Adrenal gland (tissue), 12 donors: Measurements from ENCODE around the gene SNAP47. TPM values are rescaled to one million over a fixed set of nuclear protein-coding genes. Genes with fewer than 3 reads are reported as not detected.

ENCODE experiments used
- DNase-seq, 7 donors: peaks; one replicate each; pipeline ENCODE4 v3.0.0-alpha.2; 2019 to 2020
- H3K27ac ChIP-seq, 5 donors: fragments of 200-600 bp; sonication (generic) in 4 of 5; 1 replicate in 3 of 5; 2 replicates in 2 of 5; pipeline versions ENCODE4 v1.5.1 to v1.8.0; 2016 to 2020; ENCODE audit warnings: mild to moderate bottlenecking in 1 of 5
- H3K27me3 ChIP-seq: fragments of 200-600 bp; 2 replicates; pipeline ENCODE4 v1.8.0; 2021
- H3K36me3 ChIP-seq, 2 donors: fragments of 200-600 bp; replicated peaks in 1 of 2; 1 replicate in 1 of 2; 2 replicates in 1 of 2; pipeline versions ENCODE4 v1.5.1 to v1.8.0; 2018 to 2022
- H3K4me1 ChIP-seq, 2 donors: fragments of 200-600 bp; replicated peaks in 1 of 2; 1 replicate in 1 of 2; 2 replicates in 1 of 2; pipeline versions ENCODE4 v1.5.1 to v1.8.0; 2018 to 2021
- H3K4me3 ChIP-seq, 4 donors: fragments of 200-600 bp; sonication (generic) in 3 of 4; one replicate each; pipeline ENCODE4 v1.5.1; 2016 to 2018
- H3K9me3 ChIP-seq, 3 donors: fragments of 200-600 bp; sonication (generic) in 1 of 3; replicated peaks in 1 of 3; 1 replicate in 2 of 3; 2 replicates in 1 of 3; pipeline versions ENCODE4 v1.5.1 to v1.8.0; 2016 to 2021
- CTCF ChIP-seq, 6 experiments: fragments of 450-650 bp in 4 of 6; fragments of 200-600 bp in 2 of 6; sonication (generic) in 1 of 6; IDR thresholded peaks; 1 replicate in 5 of 6; 2 replicates in 1 of 6; pipeline versions ENCODE4 v1.5.1 to v1.8.0; 2016 to 2021; ENCODE audit warnings: antibody characterized with exemption in 6 of 6, mild to moderate bottlenecking in 2 of 6, moderate library complexity in 1 of 6
- POLR2A ChIP-seq, 2 donors: fragments of 450-650 bp; IDR thresholded peaks; one replicate each; pipeline ENCODE4 v1.6.1; 2017; ENCODE audit warnings: antibody characterized with exemption in 2 of 2, mild to moderate bottlenecking in 2 of 2, moderate library complexity in 1 of 2
- WGBS, 4 donors: extraction: QIAGEN DNeasy Blood & Tissue Kit in 2 of 4; methylation state at CpG; one replicate each; pipeline versions ENCODE4 v1.1.5 to v1.1.7; 2013 to 2017; 5-methylcytosine and 5-hydroxymethylcytosine counted together
- intact Hi-C, 2 donors: fragments of 100-400 bp; cut with DNase I; formaldehyde crosslinking; loops; one replicate each; pipeline versions ENCODE4 v1.14.1 to v1.15.0; 2022 to 2023
- polyA plus RNA-seq, 3 donors: library from polyadenylated mRNA; stranded (reverse); fragments of 200-250 nt in 2 of 3; fragments of 350-450 nt in 1 of 3; fragmentation: Illumina TruSeq in 1 of 3; extraction: RNeasy Lipid Tissue Mini Kit (QIAGEN cat#74804) in 1 of 3; gene quantifications; one replicate each; pipeline ENCODE4 v1.2.3, GENCODE V29; 2013 to 2014
- total RNA-seq, 9 donors: library from RNA; depleted of rRNA in 4 of 9; stranded (reverse); fragments of >200 nt in 4 of 9; fragments of 120-200 nt in 1 of 9; fragmentation: NEBNext Ultra II Directional in 1 of 9; extraction: Animal tissue kit (Norgen Biotek cat#: 25700) in 1 of 9; gene quantifications; one replicate each; pipeline versions ENCODE4 v1.1.0 to v1.2.4, GENCODE V29; 2013 to 2023
- donor health status: healthy with polysubstance abuse.
- donor health status: Bipolar disorder and iron deficiency.
- donor health status: DM: yes; HTN: yes; CAD: no.
- donor health status: DM: no; HTN: no; CAD: no.
- donor health status: DM: no; HTN: no; CAD: no.
- donor health status: DM: yes; HTN: yes; CAD: no.

SNAP47 gene
- total and polyA plus RNA-seq, 12 donors: 24.5 to 216 (median 103) TPM

GRCh38 chr1:227779021-227779441 lies 43.8 kb downstream of the SNAP47 start:
- WGBS, 4 donors: 88 to 100% (median 91%) methylated on average over 3 to 10 of the region's 10 CpGs
- Histone ChIP-seq H3K36me3 (peaks cover 0 to 6% of the 10 kb centered on the region in 2 donors), H3K27me3 (no peaks in the 10 kb centered on the region), H3K4me1 (no peaks in the 10 kb centered on the region), H3K9me3 (no peaks in the 10 kb centered on the region), H3K27ac (peak overlapping the region in 2 of 5 donors; percentile 45 to 54), H3K4me3 (no peak overlapping the region)
- intact Hi-C loops: no loop called here
- TF ChIP-seq POLR2A (IDR thresholded peaks at IDR 0.05) (no peak), CTCF (IDR thresholded peaks at IDR 0.05) (no peak)
- DNase-seq: peak in 2 of 7 donors; percentile 19 to 42

- intact Hi-C loops: no loop called here
- peak in 3 of 7 donors; percentile 6 to 34 (median 9) for DNase-seq
- H3K4me1 ChIP-seq: no peaks in the 10 kb centered on the region
- no peak for TF ChIP-seq CTCF (IDR thresholded peaks at IDR 0.05)
- TF ChIP-seq POLR2A (IDR thresholded peaks at IDR 0.05): no peak
- no peak overlapping the region for H3K4me3 ChIP-seq
- 89 to 96% (median 95%) methylated on average over 7 of the region's 7 CpGs for WGBS, 4 donors
- H3K9me3 ChIP-seq: no peaks in the 10 kb centered on the region
- peaks cover 0 to 6% of the 10 kb centered on the region in 2 donors for H3K36me3 ChIP-seq
- H3K27me3 ChIP-seq: no peaks in the 10 kb centered on the region
- no peak overlapping the region for H3K27ac ChIP-seq
These were observed 44.5 kb downstream of the SNAP47 start for GRCh38 chr1:227779685-227780084.

GRCh38 chr1:227780101-227781044 lies 45.1 kb downstream of the SNAP47 start:
- Histone ChIP-seq H3K36me3 (peaks cover 0 to 6% of the 10 kb centered on the region in 2 donors), H3K9me3 (no peaks in the 10 kb centered on the region), H3K27me3 (no peaks in the 10 kb centered on the region), H3K4me3 (no peak overlapping the region), H3K4me1 (no peaks in the 10 kb centered on the region), H3K27ac (no peak overlapping the region)
- intact Hi-C loops: no loop called here
- WGBS, 4 donors: 73 to 89% (median 77%) methylated on average over 13 to 23 of the region's 23 CpGs
- DNase-seq: peak in 4 of 7 donors; percentile 12 to 44 (median 22)
- no peak for TF ChIP-seq POLR2A (IDR thresholded peaks at IDR 0.05)

- Histone ChIP-seq H3K4me1 (peaks cover under 1 to 5% of the 10 kb centered on the region in 2 donors), H3K36me3 (no peaks in the 10 kb centered on the region), H3K27ac (no peak overlapping the region), H3K27me3 (no peaks in the 10 kb centered on the region), H3K4me3 (no peak overlapping the region), H3K9me3 (no peaks in the 10 kb centered on the region)
- intact Hi-C loops: no loop called here
- WGBS, 4 donors: 88 to 96% (median 95%) methylated on average over 5 to 15 of the region's 15 CpGs
- TF ChIP-seq POLR2A (IDR thresholded peaks at IDR 0.05) (no peak), CTCF (IDR thresholded peaks at IDR 0.05) (no peak)
- DNase-seq: peak in 3 of 7 donors; percentile 5 to 46 (median 13)
These were observed 46.2 kb downstream of the SNAP47 start for GRCh38 chr1:227781314-227781930.
